Measurements from ENCODE around the gene PTAR1.

GRCh38 chr9:69744688-69745380, 15.0 kb downstream of the PTAR1 start:
- TF ChIP-seq CTCF (conservative IDR thresholded peaks at IDR 0.05) = no peak
- no peak for TF ChIP-seq EZH2 (IDR thresholded peaks at IDR 0.05; ENCODE audit: low read depth)

Data from PC-9 (cell line).